DOHH2 (cell line): ENCODE measurements around the gene SGCE.

Source experiments
- CTCF ChIP-seq: fragments of 200-600 bp; sonication (generic); IDR thresholded peaks from one replicate; pipeline ENCODE4 v1.5.1; 2014; ENCODE audit warnings: antibody characterized with exemption, mild to moderate bottlenecking, low read depth, low read length; ENCODE audit not compliant: poor library complexity, severe bottlenecking
- EZH2phosphoT487 ChIP-seq: fragments of 200-600 bp; sonication (generic); IDR thresholded peaks from 2 replicates; pipeline ENCODE4 v1.6.1; 2017; ENCODE audit warnings: borderline replicate concordance, mild to moderate bottlenecking, antibody characterized with exemption, low read length, moderate library complexity, mixed read lengths

GRCh38 chr7:94557215-94557614 lies 98.7 kb downstream of the SGCE start:
- TF ChIP-seq CTCF (no peak), EZH2phosphoT487 (no peak)
